K562 (cell line): ENCODE measurements around the gene CELF6. TPM values are rescaled to one million over a fixed set of nuclear protein-coding genes. Genes with fewer than 3 reads are reported as not detected.

Experiments
- ATAC-seq: fragments of 200-7000 bp; cut with Tn5 transposase; 3 replicates; pipeline ENCODE4 v1.9.1; 2020; ENCODE audit warnings: moderate library complexity
- BruUV-seq: library from RNA; stranded (reverse); fragments of 400-500 nt; replicated peaks from 2 replicates; lab custom pipeline; 2021; lab: Mats Ljungman, UMichigan
- CTCF ChIA-PET: fragments of 300-600 bp; formaldehyde crosslinking; extraction: SDS; loops from one replicate; lab custom pipeline; 2021; ENCODE audit warnings: low intra/inter-chr PET ratio; lab: Yijun Ruan, JAX
- POLR2A ChIA-PET: fragments of 300-600, 350-650 bp; sonication (Branson Sonifier 250); formaldehyde crosslinking; extraction: SDS; loops from one replicate; lab custom pipeline; 2021; ENCODE audit warnings: antibody characterized with exemption, inconsistent platforms; lab: Yijun Ruan, JAX
- DNase-seq, 4 experiments: peaks; one replicate each; pipeline versions ENCODE4 v3.0.0 to v3.0.0-alpha.2; 2011 to 2018; ENCODE audit warnings: low spot score in 3 of 4, mixed read lengths in 3 of 4; ENCODE audit errors: extremely low read depth in 1 of 4
- FAIRE-seq: peaks from 2 replicates; lab custom pipeline; 2011; peaks lifted over from hg19 to GRCh38; lab: Jason Lieb, UNC
- H2AFZ ChIP-seq: 2 replicates; pipeline ENCODE4 v1.6.0; 2011; ENCODE audit warnings: low read depth, low read length, control low read depth, inconsistent platforms
- H3K27ac ChIP-seq: fragments of 200-600 bp; 3 replicates; pipeline ENCODE4 v1.8.0; 2011; ENCODE audit warnings: low read depth, mild to moderate bottlenecking, control low read depth, inconsistent platforms, low read length, moderate library complexity, mixed read lengths; ENCODE audit errors: extremely low read depth
- H3K27me3 ChIP-seq, 2 experiments: fragments of 300-600 bp in 1 of 2; 2 replicates in 1 of 2; 3 replicates in 1 of 2; pipeline versions ENCODE4 v1.6.0 to v1.8.0; 2011; ENCODE audit warnings: inconsistent platforms in 2 of 2, low read length in 2 of 2, mild to moderate bottlenecking in 1 of 2, mixed read lengths in 1 of 2, moderate library complexity in 1 of 2; ENCODE audit not compliant: control insufficient read depth in 2 of 2, insufficient read depth in 2 of 2
- H3K36me3 ChIP-seq: fragments of 300-600 bp; 3 replicates; pipeline ENCODE4 v1.8.0; 2011; ENCODE audit warnings: mild to moderate bottlenecking, low read length, inconsistent platforms; ENCODE audit not compliant: control insufficient read depth, insufficient read depth
- H3K4me1 ChIP-seq, 2 experiments: fragments of 200-600 bp in 1 of 2; replicated peaks in 1 of 2; 2 replicates in 1 of 2; 3 replicates in 1 of 2; pipeline versions ENCODE4 v1.5.1 to v1.8.0; 2011; ENCODE audit warnings: inconsistent platforms in 2 of 2, low read length in 2 of 2, mild to moderate bottlenecking in 1 of 2, mixed read lengths in 1 of 2, moderate library complexity in 1 of 2; ENCODE audit not compliant: control insufficient read depth in 2 of 2, insufficient read depth in 2 of 2
- H3K4me2 ChIP-seq: 2 replicates; pipeline ENCODE4 v1.6.1; 2011; ENCODE audit warnings: low read length, control low read depth, inconsistent platforms, mixed read lengths; ENCODE audit not compliant: insufficient read depth
- H3K4me3 ChIP-seq: fragments of 200-600 bp; sonication (generic), shearing (Covaris generic); 2 replicates; pipeline ENCODE4 v1.5.1; 2016; ENCODE audit warnings: control low read depth, inconsistent platforms
- H3K79me2 ChIP-seq: fragments of 200-600 bp; 3 replicates; pipeline ENCODE4 v1.8.0; 2011; ENCODE audit warnings: low read length, inconsistent platforms; ENCODE audit not compliant: control insufficient read depth, insufficient read depth
- H3K9ac ChIP-seq, 2 experiments: 2 replicates each; pipeline versions ENCODE4 v1.6.0 to v1.6.1; 2011; ENCODE audit warnings: low read depth in 2 of 2, low read length in 2 of 2, control low read depth in 1 of 2, inconsistent platforms in 1 of 2, mild to moderate bottlenecking in 1 of 2, mixed read lengths in 1 of 2; ENCODE audit not compliant: insufficient read depth in 1 of 2
- H3K9me1 ChIP-seq: one replicate; pipeline ENCODE4 v1.6.0; 2011; ENCODE audit warnings: inconsistent platforms, mild to moderate bottlenecking, low read length, moderate library complexity; ENCODE audit not compliant: control insufficient read depth, insufficient read depth
- H3K9me3 ChIP-seq: replicated peaks from 2 replicates; pipeline ENCODE4 v1.5.1; 2011; ENCODE audit warnings: low read depth, low read length, inconsistent platforms; ENCODE audit not compliant: control insufficient read depth, insufficient read depth
- H4K20me1 ChIP-seq: replicated peaks from 2 replicates; pipeline ENCODE4 v1.6.1; 2011; ENCODE audit warnings: low read length, inconsistent platforms, mixed read lengths; ENCODE audit not compliant: control insufficient read depth, insufficient read depth
- ARID1B ChIP-seq: fragments of 450-650 bp; IDR thresholded peaks from 2 replicates; pipeline ENCODE4 v1.6.1; 2016; ENCODE audit warnings: antibody characterized with exemption, mild to moderate bottlenecking, inconsistent platforms
- CBFA2T3 ChIP-seq: fragments of 450-650 bp; IDR thresholded peaks from 2 replicates; pipeline ENCODE4 v1.6.1; 2017
- DPF2 ChIP-seq: fragments of 450-650 bp; IDR thresholded peaks from 2 replicates; pipeline ENCODE4 v1.6.1; 2016
- KDM1A ChIP-seq, 2 experiments: fragments of 450-650 bp; IDR thresholded peaks; 2 replicates each; pipeline ENCODE4 v1.6.1; 2016; ENCODE audit warnings: mild to moderate bottlenecking in 2 of 2
- MCM2 ChIP-seq: fragments of 450-650 bp; IDR thresholded peaks from 2 replicates; pipeline ENCODE4 v1.6.1; 2017; ENCODE audit warnings: low read depth, mild to moderate bottlenecking
- MEIS2 ChIP-seq: fragments of 450-650 bp; IDR thresholded peaks from 2 replicates; pipeline ENCODE4 v1.6.1; 2014; ENCODE audit warnings: mild to moderate bottlenecking; ENCODE audit not compliant: partially characterized antibody
- MXI1 ChIP-seq: IDR thresholded peaks from 2 replicates; pipeline ENCODE4 v1.6.1; 2011; ENCODE audit warnings: low read depth, mild to moderate bottlenecking, improper control_type of control experiment, low read length
- NCOR1 ChIP-seq: fragments of 450-650 bp; IDR thresholded peaks from 2 replicates; pipeline ENCODE4 v1.6.1; 2016; ENCODE audit warnings: mild to moderate bottlenecking, moderate library complexity
- NONO ChIP-seq, 2 experiments: fragments of 200-400 bp in 1 of 2; fragments of 450-650 bp in 1 of 2; formaldehyde crosslinking in 1 of 2; IDR thresholded peaks; 2 replicates each; pipeline ENCODE4 v1.6.1; 2017; ENCODE audit warnings: low read depth in 2 of 2, mild to moderate bottlenecking in 2 of 2, moderate library complexity in 2 of 2, low read length in 1 of 2
- NR2C2 ChIP-seq, 2 experiments: fragments of 200-800 bp in 1 of 2; sonication (Bioruptor generic) in 1 of 2; sonication (generic) in 1 of 2; formaldehyde crosslinking in 1 of 2; IDR thresholded peaks; 2 replicates each; pipeline versions ENCODE4 v1.6.1 to v1.8.0; 2016 to 2022; ENCODE audit warnings: mild to moderate bottlenecking in 1 of 2, missing compliant biosample characterization in 1 of 2, missing genetic modification characterization in 1 of 2, missing genetic modification reagents in 1 of 2
- PBX2 ChIP-seq, 2 experiments: IDR thresholded peaks in 1 of 2; conservative IDR thresholded peaks in 1 of 2; 2 replicates each; pipeline ENCODE4 v1.6.1; 2016; ENCODE audit warnings: low read depth in 2 of 2, mild to moderate bottlenecking in 1 of 2, missing compliant biosample characterization in 1 of 2, missing genetic modification characterization in 1 of 2, moderate library complexity in 1 of 2
- PKNOX1 ChIP-seq: fragments of 450-650 bp; IDR thresholded peaks from 2 replicates; pipeline ENCODE4 v1.6.1; 2016
- POLR2AphosphoS5 ChIP-seq: IDR thresholded peaks from 2 replicates; pipeline ENCODE4 v1.6.1; 2011; ENCODE audit warnings: mild to moderate bottlenecking, low read depth, low read length, moderate library complexity; ENCODE audit not compliant: control insufficient read depth, insufficient read depth
- TAL1 ChIP-seq: fragments of 450-650 bp; IDR thresholded peaks from 2 replicates; pipeline ENCODE4 v1.6.1; 2016; ENCODE audit warnings: mild to moderate bottlenecking
- TCF3 ChIP-seq: sonication (generic); formaldehyde crosslinking; IDR thresholded peaks from 2 replicates; pipeline ENCODE4 v1.4.0; 2020; ENCODE audit warnings: mild to moderate bottlenecking, missing genetic modification reagents
- ZNF518B ChIP-seq: fragments of 250-450 bp; sonication (Bioruptor Pico); IDR thresholded peaks from 2 replicates; pipeline ENCODE4 v1.5.0; 2021; ENCODE audit warnings: mild to moderate bottlenecking, moderate library complexity
- WGBS: fragments of 100-300 bp; shearing (Covaris generic); methylation state at CpG from one replicate; pipeline ENCODE4 v1.1.6; 2016; ENCODE audit warnings: low coverage, mixed read lengths; ENCODE audit not compliant: insufficient coverage; ENCODE audit errors: missing lambda C conversion rate; 5-methylcytosine and 5-hydroxymethylcytosine counted together
- in situ Hi-C: fragments of 300-500 bp; cut with MboI; formaldehyde crosslinking; loops from 4 replicates; pipeline ENCODE4 v1.15.0; 2018; ENCODE audit warnings: inconsistent platforms, mixed read lengths
- intact Hi-C: fragments of 100-400 bp; cut with micrococcal nuclease; formaldehyde crosslinking; loops from 2 replicates; pipeline ENCODE4 v1.14.2; 2022
- polyA plus RNA-seq, 8 experiments: library from polyadenylated mRNA; depleted of rRNA in 4 of 8; stranded (reverse) in 5 of 8; unstranded in 3 of 8; fragments of >200 nt; fragmentation: Nextera tagmentation in 2 of 8; fragmentation: Illumina TruSeq in 1 of 8; extraction: Ambion mirVana in 2 of 8; extraction: Trizol in 1 of 8; gene quantifications; 2 replicates each; pipeline versions ENCODE4 v1.2.1 to v1.2.3, GENCODE V29; 2011 to 2014; ENCODE audit warnings: inconsistent platforms in 1 of 8, missing spikeins in 1 of 8
- total RNA-seq, 7 experiments: library from RNA; depleted of rRNA in 6 of 7; stranded (reverse); fragments of >200 nt in 6 of 7; fragmentation: Illumina TruSeq in 2 of 7; extraction: Trizol in 2 of 7; gene quantifications; 2 replicates each; pipeline versions ENCODE4 v1.2.1 to v1.2.3, GENCODE V29; 2011 to 2021; ENCODE audit warnings: low replicate concordance in 1 of 7

CELF6 gene
- total and polyA plus RNA-seq, 9 of the 15 experiments (the other 6 are each of a cell fraction or from before 2014, with no cell fraction given): 0.01 to 0.11 TPM; not detected in 7

GRCh38 chr15:72235298-72235697 is 84.7 kb downstream of the CELF6 start:
- no peak overlapping the region; the same call in 2 of the 3 replicates for H3K27ac ChIP-seq
- H3K79me2 ChIP-seq: peaks cover 19% of the 10 kb centered on the region
- ATAC-seq (no peak), DNase-seq (peak in 1 of 4 experiments; percentile 38), FAIRE-seq (peak; percentile 65)
- H3K27me3 ChIP-seq: no peaks in the 10 kb centered on the region
- H3K9ac ChIP-seq: no peak overlapping the region
- no peak overlapping the region for H2AFZ ChIP-seq
- no peaks in the 10 kb centered on the region for H4K20me1 ChIP-seq
- 38% methylated on average over 4 of the region's 4 CpGs for WGBS
- CTCF ChIA-PET: no interaction called here
- in situ Hi-C loops: no loop called here
- H3K4me1 ChIP-seq: peaks cover 39 to 42% of the 10 kb centered on the region in 2 experiments
- POLR2A ChIA-PET: no interaction called here
- peaks cover 6% of the 10 kb centered on the region; the same call in 1 of the 3 replicates for H3K36me3 ChIP-seq
- no peaks in the 10 kb centered on the region for H3K9me3 ChIP-seq
- BruUV-seq: no TSS peak
- H3K4me3 ChIP-seq: no peak overlapping the region
- H3K4me2 ChIP-seq: peak overlapping the region; percentile 4; the same call in 1 of the 2 replicates
- no peaks in the 10 kb centered on the region for H3K9me1 ChIP-seq
- intact Hi-C loops: loop anchor here (10.0 kb wide), 1 partner anchor 240 kb away; the partner anchor contains the start of gene ARIH1
- TF ChIP-seq ZNF518B (CRISPR knock-in tag) (no peak), POLR2AphosphoS5 (no peak), ARID1B (peak; percentile 65), TCF3 (CRISPR knock-in tag) (peak; percentile 57), MXI1 (no peak), NR2C2 (CRISPR knock-in tag; IDR thresholded peaks at IDR 0.05) (no peak), NR2C2 (tag; IDR thresholded peaks at IDR 0.05) (no peak), MEIS2 (peak; percentile 74), NCOR1 (peak; percentile 21; the same call in 1 of the 2 replicates), KDM1A (IDR thresholded peaks at IDR 0.05) (0 out of 4 replicates have a peak, but pooled peaks have one; percentile 30 to 38), DPF2 (peak; percentile 30; the same call in 1 of the 2 replicates), MCM2 (no peak), CBFA2T3 (peak; percentile 78), TAL1 (peak; percentile 63; the same call in 1 of the 2 replicates), PBX2 (CRISPR knock-in tag; IDR thresholded peaks at IDR 0.05; ENCODE audit: low read depth) (no peak), PBX2 (tag; conservative IDR thresholded peaks at IDR 0.05; ENCODE audit: low read depth) (peak; percentile 39), PKNOX1 (0 out of 2 replicates have a peak, but pooled peaks have one; percentile 15), NONO (IDR thresholded peaks at IDR 0.05; ENCODE audit: low read depth in 2 of 2, low read length in 1 of 2) (no peak)
